Measurements from ENCODE around the gene TBC1D4.
"Not testable (repeated sequence)": the region's sequence is repeated elsewhere in the genome, so short reads cannot be mapped to it uniquely, and the experiment has no call there.

Gene TBC1D4

DNA sequence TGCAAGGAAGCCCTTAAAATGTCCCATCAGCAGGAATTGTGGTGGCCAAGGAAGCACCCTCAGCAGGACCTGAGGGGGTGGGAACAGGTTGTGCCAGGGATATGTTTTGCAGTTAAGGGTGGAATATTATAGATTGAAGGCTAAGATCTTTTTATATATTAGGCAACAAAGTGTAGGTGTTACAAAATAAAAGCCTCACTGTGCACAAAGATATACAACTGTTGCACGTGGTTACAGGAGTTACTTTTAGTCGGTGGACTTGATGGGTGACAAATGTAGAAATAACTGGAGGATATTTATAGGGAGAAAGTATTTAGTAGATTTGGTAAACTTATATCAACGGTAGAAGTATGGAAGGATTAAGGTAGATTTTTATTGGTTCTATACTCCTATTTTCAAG lies 35.1 kb downstream of the TBC1D4 start:
- Histone ChIP-seq H3K9ac (ENCODE audit: low read length in 2 of 2) (no peak overlapping the region), H3K4me3 (ENCODE audit: low read length in 2 of 2) (no peak overlapping the region), H3K27me3 (ENCODE audit: control insufficient read depth in 1 of 2, insufficient read depth in 2 of 2, low read length in 2 of 2) (no peaks in the 10 kb centered on the region), H3K9me3 (ENCODE audit: control insufficient read depth in 2 of 2, low read length in 2 of 2) (no peaks in the 10 kb centered on the region), H3K4me1 (ENCODE audit: control insufficient read depth, insufficient read depth, low read length) (no peaks in the 10 kb centered on the region), H3K36me3 (ENCODE audit: control insufficient read depth in 2 of 2, insufficient read depth in 2 of 2, low read length in 2 of 2) (no peaks in the 10 kb centered on the region), H3K27ac (ENCODE audit: low read length) (no peak overlapping the region)

DNA sequence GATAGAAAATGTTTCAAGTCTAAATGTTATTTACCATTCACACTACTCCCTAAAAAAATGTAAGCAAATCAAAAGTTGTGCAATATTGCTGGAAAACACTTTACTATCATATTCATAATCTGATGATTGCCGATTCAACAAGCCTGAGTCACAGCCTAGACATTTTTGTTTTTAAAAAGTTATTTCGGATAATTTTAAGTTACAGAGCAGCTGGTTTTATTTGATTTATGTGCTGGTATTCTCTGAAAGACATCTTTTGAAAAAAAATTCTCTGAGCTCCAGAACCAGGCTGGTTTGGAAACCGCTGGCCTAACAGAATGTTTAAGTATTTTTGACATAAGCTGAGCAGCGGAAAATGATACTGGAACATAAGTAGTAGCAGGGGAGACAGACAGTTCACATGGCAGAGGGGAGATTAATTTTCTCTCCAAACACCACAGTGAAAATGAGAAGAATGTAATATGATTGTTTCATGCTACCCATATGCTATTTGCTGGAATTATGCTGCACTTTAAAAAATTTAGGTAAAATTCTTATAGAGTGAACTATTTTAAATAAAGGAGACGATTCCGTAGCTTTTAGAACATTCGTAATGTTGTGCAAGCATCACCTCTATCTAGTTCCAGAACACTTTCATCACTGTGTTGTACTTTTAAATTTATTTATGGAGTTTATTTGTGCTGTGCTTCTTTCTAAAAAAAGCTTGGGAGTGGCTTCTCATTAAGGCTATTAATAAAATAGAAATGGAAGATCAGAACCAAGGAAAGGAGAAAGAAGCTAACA lies 36.1 kb downstream of the TBC1D4 start:
- H3K27me3 ChIP-seq (ENCODE audit: control insufficient read depth in 1 of 2, insufficient read depth in 2 of 2, low read length in 2 of 2), result no peaks in the 10 kb centered on the region
- H3K36me3 ChIP-seq (ENCODE audit: control insufficient read depth in 2 of 2, insufficient read depth in 2 of 2, low read length in 2 of 2), result no peaks in the 10 kb centered on the region
- H3K9ac ChIP-seq (ENCODE audit: low read length in 2 of 2), result no peak overlapping the region
- no peaks in the 10 kb centered on the region for H3K4me1 ChIP-seq (ENCODE audit: control insufficient read depth, insufficient read depth, low read length)
- no peak overlapping the region for H3K27ac ChIP-seq (ENCODE audit: low read length)
- H3K4me3 ChIP-seq (ENCODE audit: low read length in 2 of 2), result no peak overlapping the region
- H3K9me3 ChIP-seq (ENCODE audit: control insufficient read depth in 2 of 2, low read length in 2 of 2), result no peaks in the 10 kb centered on the region

DNA sequence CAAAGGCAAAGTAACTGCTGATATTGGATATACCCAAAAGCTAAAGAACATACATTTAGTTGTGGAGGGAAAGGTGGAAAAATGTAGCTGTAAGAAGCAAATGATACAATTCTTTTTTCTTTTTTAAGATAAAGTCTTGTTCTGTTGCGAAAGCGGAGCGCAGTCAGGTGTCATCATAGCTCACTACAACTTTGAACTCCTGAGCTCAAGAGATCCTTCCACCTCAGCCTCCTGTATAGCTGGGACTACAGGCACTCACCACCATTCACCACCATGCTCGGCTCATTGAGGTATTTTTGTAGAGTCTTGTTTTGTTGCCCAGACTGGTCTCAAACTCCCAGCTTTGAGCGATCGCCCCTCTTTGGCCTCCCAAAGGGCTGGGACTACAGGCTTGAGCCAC lies 38.0 kb downstream of the TBC1D4 start:
- Histone ChIP-seq H3K9me3 (ENCODE audit: control insufficient read depth in 2 of 2, low read length in 2 of 2) (no peaks in the 10 kb centered on the region), H3K4me1 (ENCODE audit: control insufficient read depth, insufficient read depth, low read length) (no peaks in the 10 kb centered on the region), H3K36me3 (ENCODE audit: control insufficient read depth in 2 of 2, insufficient read depth in 2 of 2, low read length in 2 of 2) (no peaks in the 10 kb centered on the region), H3K9ac (ENCODE audit: low read length in 2 of 2) (no peak overlapping the region), H3K4me3 (ENCODE audit: low read length in 2 of 2) (no peak overlapping the region), H3K27me3 (ENCODE audit: control insufficient read depth in 1 of 2, insufficient read depth in 2 of 2, low read length in 2 of 2) (no peaks in the 10 kb centered on the region), H3K27ac (ENCODE audit: low read length) (no peak overlapping the region)

DNA sequence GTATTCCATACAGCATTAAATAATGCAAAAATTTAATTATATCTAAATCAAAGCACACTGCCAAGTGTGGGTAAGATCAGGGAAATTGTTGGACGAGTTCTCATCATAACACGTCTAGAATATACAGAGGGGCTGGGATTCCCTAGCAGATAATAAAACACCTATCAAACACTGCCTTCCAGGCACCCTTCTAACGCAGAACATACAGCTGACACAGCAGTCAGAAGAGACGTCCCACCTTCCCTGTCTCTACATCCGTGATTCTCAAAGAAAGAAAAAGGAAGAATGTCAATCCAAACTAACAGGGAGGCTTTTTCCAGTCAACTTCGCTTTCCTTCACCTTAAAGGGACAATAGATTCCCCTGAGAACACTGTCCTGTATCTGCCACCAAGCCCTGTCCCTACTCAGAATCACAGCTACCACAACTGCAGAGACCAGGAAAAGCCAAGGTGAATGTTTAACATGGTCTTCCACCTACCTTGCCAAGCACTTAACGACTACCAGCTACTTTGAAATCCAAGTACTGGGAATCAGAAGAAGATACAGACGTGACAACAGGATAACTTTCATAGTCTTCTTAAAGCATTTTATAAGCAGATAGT lies 38.5 kb downstream of the TBC1D4 start:
- Histone ChIP-seq H3K27ac (ENCODE audit: low read length) (no peak overlapping the region), H3K27me3 (ENCODE audit: control insufficient read depth in 1 of 2, insufficient read depth in 2 of 2, low read length in 2 of 2) (no peaks in the 10 kb centered on the region), H3K4me3 (ENCODE audit: low read length in 2 of 2) (no peak overlapping the region), H3K36me3 (ENCODE audit: control insufficient read depth in 2 of 2, insufficient read depth in 2 of 2, low read length in 2 of 2) (no peaks in the 10 kb centered on the region), H3K9me3 (ENCODE audit: control insufficient read depth in 2 of 2, low read length in 2 of 2) (no peaks in the 10 kb centered on the region), H3K4me1 (ENCODE audit: control insufficient read depth, insufficient read depth, low read length) (no peaks in the 10 kb centered on the region), H3K9ac (ENCODE audit: low read length in 2 of 2) (no peak overlapping the region)

DNA sequence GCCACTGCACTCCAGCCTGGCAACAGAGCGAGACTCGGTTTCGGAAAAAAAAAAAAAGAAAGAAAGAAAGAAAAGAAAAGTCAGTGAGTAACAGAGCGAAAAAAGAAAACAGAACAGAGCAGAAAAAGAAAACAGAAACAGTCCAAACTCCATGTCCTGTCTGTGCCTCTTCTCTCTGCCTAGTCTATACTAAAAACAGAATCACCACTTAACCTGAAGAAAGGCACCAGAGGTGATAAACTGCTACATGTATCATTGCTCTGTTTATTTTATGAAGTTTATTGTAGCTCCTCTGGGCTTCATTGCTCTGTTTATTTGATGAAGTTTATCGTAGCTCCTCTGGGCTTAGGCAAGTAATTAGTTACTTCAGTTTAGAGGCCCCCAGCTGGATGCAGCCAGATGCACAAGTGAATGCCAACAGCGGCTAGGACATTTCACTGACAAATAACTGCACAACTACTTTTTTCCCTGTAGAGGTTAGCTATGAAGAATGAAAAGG lies 39.2 kb downstream of the TBC1D4 start:
- no peaks in the 10 kb centered on the region for H3K27me3 ChIP-seq (ENCODE audit: control insufficient read depth in 1 of 2, insufficient read depth in 2 of 2, low read length in 2 of 2)
- no peak overlapping the region for H3K27ac ChIP-seq (ENCODE audit: low read length)
- H3K9me3 ChIP-seq (ENCODE audit: control insufficient read depth in 2 of 2, low read length in 2 of 2), result no peaks in the 10 kb centered on the region
- no peaks in the 10 kb centered on the region for H3K4me1 ChIP-seq (ENCODE audit: control insufficient read depth, insufficient read depth, low read length)
- no peak overlapping the region for H3K9ac ChIP-seq (ENCODE audit: low read length in 2 of 2)
- H3K36me3 ChIP-seq (ENCODE audit: control insufficient read depth in 2 of 2, insufficient read depth in 2 of 2, low read length in 2 of 2), result no peaks in the 10 kb centered on the region
- H3K4me3 ChIP-seq (ENCODE audit: low read length in 2 of 2), result no peak overlapping the region

DNA sequence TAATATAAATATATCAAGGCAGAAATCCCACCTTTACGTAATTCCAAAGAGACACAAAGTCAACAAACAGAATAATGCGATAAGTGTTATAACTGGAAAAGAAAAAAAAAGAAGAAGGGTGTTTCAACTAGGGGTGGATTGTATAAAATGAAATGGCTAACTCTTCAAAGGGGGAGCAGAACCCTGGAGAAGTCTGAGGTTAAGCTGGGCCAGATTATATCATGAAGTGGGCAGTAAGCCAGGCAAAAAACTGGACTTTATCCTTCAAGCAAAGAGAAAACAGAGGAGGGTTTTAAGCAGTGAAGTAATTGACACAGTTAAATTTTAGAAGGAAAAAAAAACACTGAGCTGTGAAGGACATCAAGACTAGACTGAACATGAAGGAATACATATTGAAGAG lies 41.9 kb downstream of the TBC1D4 start:
- no peaks in the 10 kb centered on the region for H3K9me3 ChIP-seq (ENCODE audit: control insufficient read depth in 2 of 2, low read length in 2 of 2)

DNA sequence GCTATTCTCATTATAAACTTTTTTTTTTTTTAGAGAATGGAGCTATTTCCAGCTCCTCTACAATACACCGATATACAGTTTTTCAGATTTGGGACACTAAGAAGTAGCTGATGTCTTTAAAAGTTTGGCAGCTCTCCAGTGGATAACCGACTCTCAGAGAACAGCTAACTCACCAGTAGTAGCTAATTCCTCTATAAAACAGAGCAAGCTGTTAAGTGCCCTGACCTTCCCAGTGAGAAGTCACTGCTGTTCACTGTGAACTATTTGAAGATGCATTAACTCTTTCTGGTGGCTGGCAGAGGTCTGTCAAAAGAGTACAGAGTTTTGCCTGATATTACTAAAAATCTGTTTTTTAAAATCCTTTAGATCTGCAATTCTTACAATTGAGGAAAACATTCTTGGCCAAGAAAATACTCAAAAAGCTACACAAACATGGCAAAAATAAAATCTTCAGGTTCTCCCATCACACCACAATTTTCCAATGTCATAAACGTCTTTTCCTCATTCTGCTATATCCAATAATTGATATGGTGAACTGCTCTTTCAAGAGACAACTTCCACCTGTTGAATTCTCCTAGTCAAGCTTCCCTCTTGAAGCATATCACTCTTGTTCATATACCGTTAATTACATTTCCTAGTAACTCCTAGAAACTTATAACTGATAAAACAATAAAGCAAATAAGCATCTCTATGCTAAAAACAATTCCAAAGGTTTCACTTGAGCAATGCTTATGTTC lies 44.2 kb downstream of the TBC1D4 start:
- no peaks in the 10 kb centered on the region for H3K4me1 ChIP-seq (ENCODE audit: control insufficient read depth, insufficient read depth, low read length)
- no peak overlapping the region for H3K4me3 ChIP-seq (ENCODE audit: low read length in 2 of 2)
- no peak overlapping the region for H3K27ac ChIP-seq (ENCODE audit: low read length)
- no peaks in the 10 kb centered on the region for H3K27me3 ChIP-seq (ENCODE audit: control insufficient read depth in 1 of 2, insufficient read depth in 2 of 2, low read length in 2 of 2)
- H3K9ac ChIP-seq (ENCODE audit: low read length in 2 of 2), result no peak overlapping the region
- no peaks in the 10 kb centered on the region for H3K36me3 ChIP-seq (ENCODE audit: control insufficient read depth in 2 of 2, insufficient read depth in 2 of 2, low read length in 2 of 2)
- no peaks in the 10 kb centered on the region for H3K9me3 ChIP-seq (ENCODE audit: control insufficient read depth in 2 of 2, low read length in 2 of 2)

More for the DNA sequence above, 41.9 kb downstream of the TBC1D4 start:
- no peak overlapping the region for H3K9ac ChIP-seq (ENCODE audit: low read length in 2 of 2)
- no peaks in the 10 kb centered on the region for H3K36me3 ChIP-seq (ENCODE audit: control insufficient read depth in 2 of 2, insufficient read depth in 2 of 2, low read length in 2 of 2)
- no peaks in the 10 kb centered on the region for H3K4me1 ChIP-seq (ENCODE audit: control insufficient read depth, insufficient read depth, low read length)
- H3K4me3 ChIP-seq (ENCODE audit: low read length in 2 of 2), result no peak overlapping the region
- H3K27ac ChIP-seq (ENCODE audit: low read length), result no peak overlapping the region
- no peaks in the 10 kb centered on the region for H3K27me3 ChIP-seq (ENCODE audit: control insufficient read depth in 1 of 2, insufficient read depth in 2 of 2, low read length in 2 of 2)

DNA sequence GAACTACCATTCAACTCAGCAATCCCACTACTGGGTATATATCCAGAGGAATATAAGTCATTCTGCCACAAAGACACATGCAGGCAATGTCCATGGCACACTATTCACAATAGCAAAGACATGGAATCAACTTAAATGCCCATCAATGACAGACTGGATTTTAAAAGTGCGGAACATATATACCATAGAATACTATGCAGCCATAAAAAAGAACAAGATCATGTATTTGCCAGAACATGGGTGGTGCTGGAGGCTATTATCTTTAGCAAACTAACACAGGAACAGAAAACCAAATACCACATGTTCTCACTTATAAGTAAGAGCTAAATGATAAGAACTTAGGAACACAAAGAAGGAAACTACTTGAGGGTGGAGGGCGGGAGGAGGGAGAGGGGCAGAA lies 47.8 kb downstream of the TBC1D4 start:
- not testable (repeated sequence) for H3K4me3 ChIP-seq (ENCODE audit: low read length in 2 of 2); H3K27me3 ChIP-seq (ENCODE audit: control insufficient read depth in 1 of 2, insufficient read depth in 2 of 2, low read length in 2 of 2); H3K4me1 ChIP-seq (ENCODE audit: control insufficient read depth, insufficient read depth, low read length); H3K27ac ChIP-seq (ENCODE audit: low read length); H3K36me3 ChIP-seq (ENCODE audit: control insufficient read depth in 2 of 2, insufficient read depth in 2 of 2, low read length in 2 of 2); H3K9ac ChIP-seq (ENCODE audit: low read length in 2 of 2); H3K9me3 ChIP-seq (ENCODE audit: control insufficient read depth in 2 of 2, low read length in 2 of 2)

DNA sequence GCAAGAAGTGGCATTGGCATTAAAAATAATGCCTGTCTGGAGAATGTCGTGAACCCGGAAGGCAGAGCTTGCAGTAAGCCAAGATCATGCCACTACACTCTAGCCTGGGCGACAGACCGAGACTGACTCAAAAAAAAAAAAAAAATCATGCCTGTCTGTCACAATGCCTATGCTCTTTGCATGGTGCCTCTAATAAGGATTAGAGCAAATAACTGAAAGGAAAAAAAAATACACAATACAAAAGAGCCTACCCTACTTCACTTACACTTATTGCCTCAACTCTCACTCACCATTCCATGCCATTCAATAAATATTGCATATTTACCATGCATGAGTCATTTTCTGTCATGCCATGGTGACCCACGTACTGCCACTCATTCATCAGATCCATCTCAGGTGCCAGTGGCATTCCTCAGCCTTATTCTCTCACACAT lies 49.1 kb downstream of the TBC1D4 start:
- no peak overlapping the region for H3K9ac ChIP-seq (ENCODE audit: low read length in 2 of 2)
- no peak overlapping the region for H3K27ac ChIP-seq (ENCODE audit: low read length)
- H3K4me1 ChIP-seq (ENCODE audit: control insufficient read depth, insufficient read depth, low read length), result no peaks in the 10 kb centered on the region
- no peaks in the 10 kb centered on the region for H3K27me3 ChIP-seq (ENCODE audit: control insufficient read depth in 1 of 2, insufficient read depth in 2 of 2, low read length in 2 of 2)
- no peaks in the 10 kb centered on the region for H3K36me3 ChIP-seq (ENCODE audit: control insufficient read depth in 2 of 2, insufficient read depth in 2 of 2, low read length in 2 of 2)
- H3K9me3 ChIP-seq (ENCODE audit: control insufficient read depth in 2 of 2, low read length in 2 of 2), result no peaks in the 10 kb centered on the region
- no peak overlapping the region for H3K4me3 ChIP-seq (ENCODE audit: low read length in 2 of 2)

DNA sequence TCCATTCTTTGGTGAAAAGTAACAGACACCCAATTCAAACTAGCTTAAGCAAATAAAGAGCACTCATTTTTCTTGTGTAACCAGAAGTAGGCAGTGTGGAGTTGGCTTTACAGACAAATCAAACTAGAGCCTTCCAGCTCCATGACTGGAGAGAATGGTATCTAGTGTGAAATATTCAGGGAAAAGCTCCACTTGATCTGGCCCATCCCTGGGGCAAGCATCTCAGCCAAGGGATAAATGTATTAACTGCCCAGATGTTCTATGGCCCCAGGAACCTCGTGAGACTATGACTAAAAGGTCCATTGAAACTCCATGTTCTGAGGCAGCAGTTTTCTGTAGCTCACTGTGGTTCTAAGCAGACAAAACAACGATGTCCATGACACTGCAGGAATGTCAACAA lies 49.9 kb downstream of the TBC1D4 start:
- Histone ChIP-seq H3K9me3 (ENCODE audit: control insufficient read depth in 2 of 2, low read length in 2 of 2) (no peaks in the 10 kb centered on the region), H3K9ac (ENCODE audit: low read length in 2 of 2) (no peak overlapping the region), H3K4me3 (ENCODE audit: low read length in 2 of 2) (no peak overlapping the region), H3K27ac (ENCODE audit: low read length) (no peak overlapping the region), H3K36me3 (ENCODE audit: control insufficient read depth in 2 of 2, insufficient read depth in 2 of 2, low read length in 2 of 2) (no peaks in the 10 kb centered on the region), H3K27me3 (ENCODE audit: control insufficient read depth in 1 of 2, insufficient read depth in 2 of 2, low read length in 2 of 2) (no peaks in the 10 kb centered on the region), H3K4me1 (ENCODE audit: control insufficient read depth, insufficient read depth, low read length) (no peaks in the 10 kb centered on the region)

Data from stomach smooth muscle (tissue), 2 donors.